Bronchus fibroblast of lung (primary cell): ENCODE measurements around the gene CDC14C. TPM values are rescaled to one million over a fixed set of nuclear protein-coding genes. Genes with fewer than 3 reads are reported as not detected.

Source experiments
- total RNA-seq: library from RNA; depleted of rRNA; stranded (reverse); fragments of >200 nt; gene quantifications from 2 replicates; pipeline ENCODE4 v1.2.3, GENCODE V29; 2015

The CDC14C gene
- not detected in 2 replicates for total RNA-seq

GRCh38 chr7:48924433-48924832 lies at the start of gene CDC14C:
Gene CDC14C (plus strand): TSS chr7:48924547. CDS start chr7:48924673, 126 bp downstream.

